GM12872 (cell line): ENCODE measurements around the gene HMOX1.

Experiments used
- TF ChIP-seq, protein P1 (sequence below): IDR thresholded peaks from 3 replicates; pipeline ENCODE4 v1.5.1; 2011; ENCODE audit warnings: low read depth, mild to moderate bottlenecking, low read length, moderate library complexity; ENCODE audit not compliant: insufficient read depth

HMOX1 gene

DNA sequence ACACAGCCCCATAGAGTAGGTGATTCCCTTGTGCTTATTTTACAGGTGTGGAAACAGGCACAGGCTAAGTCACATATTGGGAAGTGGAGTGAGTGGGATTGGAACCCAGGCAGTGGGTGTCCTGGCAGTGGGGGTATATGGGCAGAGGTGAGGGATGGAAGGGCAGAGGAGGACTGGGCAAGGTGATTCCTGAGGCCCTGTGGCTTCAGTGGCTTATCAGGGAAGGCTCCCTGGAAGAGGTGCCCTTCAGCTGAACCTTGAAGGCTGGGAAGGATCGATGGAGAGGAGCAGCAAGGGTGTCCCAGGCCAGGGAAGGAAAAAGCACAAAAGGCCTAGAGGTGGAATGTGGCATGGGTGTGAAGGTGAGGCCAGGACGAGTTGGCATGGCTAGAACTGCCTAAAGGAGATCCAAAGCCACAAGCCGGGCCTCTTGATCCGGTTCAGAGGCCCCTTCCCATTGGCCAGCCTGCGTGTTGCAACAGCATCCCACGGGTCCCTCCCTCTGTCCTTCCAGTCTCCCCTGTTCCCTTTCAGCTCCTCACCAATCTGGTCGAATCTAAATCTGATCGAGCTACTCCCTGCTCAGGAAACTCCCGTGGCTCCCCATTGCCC lies 60.7 kb downstream of the HMOX1 start:
- TF ChIP-seq, protein P1, sequence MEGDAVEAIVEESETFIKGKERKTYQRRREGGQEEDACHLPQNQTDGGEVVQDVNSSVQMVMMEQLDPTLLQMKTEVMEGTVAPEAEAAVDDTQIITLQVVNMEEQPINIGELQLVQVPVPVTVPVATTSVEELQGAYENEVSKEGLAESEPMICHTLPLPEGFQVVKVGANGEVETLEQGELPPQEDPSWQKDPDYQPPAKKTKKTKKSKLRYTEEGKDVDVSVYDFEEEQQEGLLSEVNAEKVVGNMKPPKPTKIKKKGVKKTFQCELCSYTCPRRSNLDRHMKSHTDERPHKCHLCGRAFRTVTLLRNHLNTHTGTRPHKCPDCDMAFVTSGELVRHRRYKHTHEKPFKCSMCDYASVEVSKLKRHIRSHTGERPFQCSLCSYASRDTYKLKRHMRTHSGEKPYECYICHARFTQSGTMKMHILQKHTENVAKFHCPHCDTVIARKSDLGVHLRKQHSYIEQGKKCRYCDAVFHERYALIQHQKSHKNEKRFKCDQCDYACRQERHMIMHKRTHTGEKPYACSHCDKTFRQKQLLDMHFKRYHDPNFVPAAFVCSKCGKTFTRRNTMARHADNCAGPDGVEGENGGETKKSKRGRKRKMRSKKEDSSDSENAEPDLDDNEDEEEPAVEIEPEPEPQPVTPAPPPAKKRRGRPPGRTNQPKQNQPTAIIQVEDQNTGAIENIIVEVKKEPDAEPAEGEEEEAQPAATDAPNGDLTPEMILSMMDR, result no peak

DNA sequence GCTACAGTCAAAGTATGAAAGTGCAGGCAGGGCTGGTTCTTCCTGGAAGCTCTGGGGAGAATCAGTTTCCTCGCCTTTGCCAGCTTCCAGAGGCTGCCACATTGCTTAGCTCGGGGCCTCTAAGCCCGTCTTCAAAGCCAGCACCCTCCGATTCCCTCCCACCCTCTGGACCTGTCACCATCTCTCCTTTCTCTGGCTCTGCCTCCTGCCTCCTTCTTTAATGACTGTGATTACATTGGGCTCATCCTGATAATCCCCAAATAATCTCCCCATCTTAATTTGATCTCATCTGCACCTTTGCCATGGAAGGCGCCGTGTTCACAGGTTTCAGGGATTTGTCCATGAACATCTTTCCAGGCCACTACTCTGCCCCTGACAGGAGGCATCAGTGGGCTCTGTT lies 61.6 kb downstream of the HMOX1 start:
- TF ChIP-seq, protein P1, result no peak

DNA sequence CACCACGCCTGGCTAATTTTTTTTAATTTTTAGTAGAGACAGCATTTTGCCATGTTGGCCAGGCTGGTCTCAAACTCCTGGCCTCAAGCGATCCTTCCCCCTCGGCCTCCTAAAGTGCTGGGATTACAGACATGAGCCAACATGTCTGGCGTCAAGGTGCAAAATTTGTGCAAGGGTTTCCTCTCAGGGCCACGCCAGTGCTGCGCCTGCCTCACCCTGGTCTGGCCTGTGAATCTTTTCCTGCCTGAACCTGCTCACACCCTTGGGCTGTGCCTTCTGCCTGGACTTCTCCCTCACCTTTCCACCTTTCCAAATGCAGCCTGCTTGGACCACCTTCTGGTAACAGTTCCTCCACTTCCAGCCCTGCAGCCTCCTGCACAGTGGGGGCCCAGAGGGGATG lies 62.4 kb downstream of the HMOX1 start:
- TF ChIP-seq, protein P1, result no peak
